ENCODE results near the gene UBA1. TPM values are rescaled to one million over a fixed set of nuclear protein-coding genes. Genes with fewer than 3 reads are reported as not detected.

UBA1 gene
- total and polyA plus RNA-seq, 2 of the 13 experiments (the other 11 are each of a cell fraction or from before 2014, with no cell fraction given): 93.3 to 129 TPM

DNA sequence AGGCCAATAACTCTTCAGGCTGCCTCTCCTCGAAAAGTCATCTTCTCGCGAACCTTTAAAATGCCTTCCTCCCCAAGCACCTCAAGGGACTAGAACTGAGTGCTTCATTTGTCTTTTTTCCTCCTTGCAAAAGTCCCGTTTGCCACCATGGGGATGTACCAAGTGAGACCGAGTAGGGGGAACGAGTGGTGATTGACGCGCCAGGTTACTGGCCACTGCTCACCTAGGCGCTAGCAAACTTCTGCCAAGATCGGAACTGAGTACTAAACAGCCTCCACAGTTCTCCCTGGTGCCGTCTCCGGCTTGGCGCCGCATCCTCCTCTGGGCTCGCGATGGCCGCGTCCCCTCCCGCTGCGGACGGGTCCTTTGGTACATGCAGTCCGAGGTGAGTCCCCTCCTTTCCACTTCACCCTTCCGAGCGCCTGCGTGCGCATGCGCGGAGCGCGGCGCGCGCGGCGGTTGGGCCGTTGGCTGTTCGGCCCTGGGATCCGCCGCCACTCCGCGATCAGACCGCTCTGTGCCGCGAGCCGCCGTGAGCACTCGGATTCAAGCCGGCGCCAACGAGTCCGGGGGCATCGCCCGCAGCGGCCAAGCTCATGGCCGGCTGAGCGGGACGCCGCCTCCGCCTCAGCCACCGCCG lies 24.8 kb downstream of the UBA1 start, which contains the start of gene CDK16 (continued):
- TF ChIP-seq, protein P1, sequence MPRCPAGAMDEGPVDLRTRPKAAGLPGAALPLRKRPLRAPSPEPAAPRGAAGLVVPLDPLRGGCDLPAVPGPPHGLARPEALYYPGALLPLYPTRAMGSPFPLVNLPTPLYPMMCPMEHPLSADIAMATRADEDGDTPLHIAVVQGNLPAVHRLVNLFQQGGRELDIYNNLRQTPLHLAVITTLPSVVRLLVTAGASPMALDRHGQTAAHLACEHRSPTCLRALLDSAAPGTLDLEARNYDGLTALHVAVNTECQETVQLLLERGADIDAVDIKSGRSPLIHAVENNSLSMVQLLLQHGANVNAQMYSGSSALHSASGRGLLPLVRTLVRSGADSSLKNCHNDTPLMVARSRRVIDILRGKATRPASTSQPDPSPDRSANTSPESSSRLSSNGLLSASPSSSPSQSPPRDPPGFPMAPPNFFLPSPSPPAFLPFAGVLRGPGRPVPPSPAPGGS (CRISPR knock-in tag; IDR thresholded peaks at IDR 0.05): no peak
- TF ChIP-seq ZNF263 (CRISPR knock-in tag; IDR thresholded peaks at IDR 0.05): 0 out of 2 replicates have a peak, but pooled peaks have one; percentile 25
- no peak for TF ChIP-seq CREM (IDR thresholded peaks at IDR 0.05)
- TF ChIP-seq CREM (CRISPR knock-in tag; IDR thresholded peaks at IDR 0.05): no peak
- TF ChIP-seq GPBP1L1 (CRISPR knock-in tag; IDR thresholded peaks at IDR 0.05): no peak
- TF ChIP-seq, protein P2, sequence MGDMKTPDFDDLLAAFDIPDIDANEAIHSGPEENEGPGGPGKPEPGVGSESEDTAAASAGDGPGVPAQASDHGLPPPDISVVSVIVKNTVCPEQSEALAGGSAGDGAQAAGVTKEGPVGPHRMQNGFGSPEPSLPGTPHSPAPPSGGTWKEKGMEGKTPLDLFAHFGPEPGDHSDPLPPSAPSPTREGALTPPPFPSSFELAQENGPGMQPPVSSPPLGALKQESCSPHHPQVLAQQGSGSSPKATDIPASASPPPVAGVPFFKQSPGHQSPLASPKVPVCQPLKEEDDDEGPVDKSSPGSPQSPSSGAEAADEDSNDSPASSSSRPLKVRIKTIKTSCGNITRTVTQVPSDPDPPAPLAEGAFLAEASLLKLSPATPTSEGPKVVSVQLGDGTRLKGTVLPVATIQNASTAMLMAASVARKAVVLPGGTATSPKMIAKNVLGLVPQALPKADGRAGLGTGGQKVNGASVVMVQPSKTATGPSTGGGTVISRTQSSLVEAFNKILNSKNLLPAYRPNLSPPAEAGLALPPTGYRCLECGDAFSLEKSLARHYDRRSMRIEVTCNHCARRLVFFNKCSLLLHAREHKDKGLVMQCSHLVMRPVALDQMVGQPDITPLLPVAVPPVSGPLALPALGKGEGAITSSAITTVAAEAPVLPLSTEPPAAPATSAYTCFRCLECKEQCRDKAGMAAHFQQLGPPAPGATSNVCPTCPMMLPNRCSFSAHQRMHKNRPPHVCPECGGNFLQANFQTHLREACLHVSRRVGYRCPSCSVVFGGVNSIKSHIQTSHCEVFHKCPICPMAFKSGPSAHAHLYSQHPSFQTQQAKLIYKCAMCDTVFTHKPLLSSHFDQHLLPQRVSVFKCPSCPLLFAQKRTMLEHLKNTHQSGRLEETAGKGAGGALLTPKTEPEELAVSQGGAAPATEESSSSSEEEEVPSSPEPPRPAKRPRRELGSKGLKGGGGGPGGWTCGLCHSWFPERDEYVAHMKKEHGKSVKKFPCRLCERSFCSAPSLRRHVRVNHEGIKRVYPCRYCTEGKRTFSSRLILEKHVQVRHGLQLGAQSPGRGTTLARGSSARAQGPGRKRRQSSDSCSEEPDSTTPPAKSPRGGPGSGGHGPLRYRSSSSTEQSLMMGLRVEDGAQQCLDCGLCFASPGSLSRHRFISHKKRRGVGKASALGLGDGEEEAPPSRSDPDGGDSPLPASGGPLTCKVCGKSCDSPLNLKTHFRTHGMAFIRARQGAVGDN (CRISPR knock-in tag; IDR thresholded peaks at IDR 0.05): no peak; the same call in 1 of the 2 replicates
- TF ChIP-seq HOXA3 (CRISPR knock-in tag; IDR thresholded peaks at IDR 0.05): peak; percentile 38; the same call in 1 of the 2 replicates
- no peak for TF ChIP-seq RFX5 (IDR thresholded peaks at IDR 0.05; ENCODE audit: low read depth, low read length)
- no peak for TF ChIP-seq CREB1 (IDR thresholded peaks at IDR 0.05)
- TF ChIP-seq CREB1 (CRISPR knock-in tag; IDR thresholded peaks at IDR 0.05): no peak
- no peak for TF ChIP-seq TGIF2 (CRISPR knock-in tag; IDR thresholded peaks at IDR 0.05)
- TF ChIP-seq ZNF766 (CRISPR knock-in tag; IDR thresholded peaks at IDR 0.05; ENCODE audit: borderline replicate concordance): no peak
- no peak for TF ChIP-seq RCOR2 (CRISPR knock-in tag; IDR thresholded peaks at IDR 0.05)
- no peak for TF ChIP-seq CSRNP1 (CRISPR knock-in tag; IDR thresholded peaks at IDR 0.05)
- no peak for TF ChIP-seq MTA1 (CRISPR knock-in tag; IDR thresholded peaks at IDR 0.05; ENCODE audit: borderline replicate concordance)
- no peak for TF ChIP-seq DBP (CRISPR knock-in tag; IDR thresholded peaks at IDR 0.05; ENCODE audit: not compliant biosample characterization)
- no peak for TF ChIP-seq RAD51 (IDR thresholded peaks at IDR 0.05; ENCODE audit: borderline replicate concordance)
